Measurements from ENCODE around the gene BEX4.
"Not testable (repeated sequence)": the region's sequence is repeated elsewhere in the genome, so short reads cannot be mapped to it uniquely, and the experiment has no call there.

Gene BEX4

GRCh38 chrX:103234869-103235268, 20.0 kb downstream of the BEX4 start:
- no peak for ATAC-seq
- TF ChIP-seq TCF4 (CRISPR knock-in tag; IDR thresholded peaks at IDR 0.05; ENCODE audit: borderline replicate concordance) = no peak
- no peak for TF ChIP-seq TOX (CRISPR knock-in tag; IDR thresholded peaks at IDR 0.05; ENCODE audit: borderline replicate concordance)
- TF ChIP-seq PATZ1 (CRISPR knock-in tag; IDR thresholded peaks at IDR 0.05; ENCODE audit: borderline replicate concordance) = no peak
- TF ChIP-seq ESRRG (CRISPR knock-in tag; IDR thresholded peaks at IDR 0.05) = no peak
- no peak for TF ChIP-seq CREB5 (CRISPR knock-in tag; IDR thresholded peaks at IDR 0.05; ENCODE audit: low read depth)
- no peak for TF ChIP-seq ZNF565 (CRISPR knock-in tag; conservative IDR thresholded peaks at IDR 0.05; ENCODE audit: low read depth)
- TF ChIP-seq SNAI2 (CRISPR knock-in tag; IDR thresholded peaks at IDR 0.05) = no peak
- no peak for TF ChIP-seq GLIS3 (CRISPR knock-in tag; IDR thresholded peaks at IDR 0.05)
- no peak for TF ChIP-seq ZFP30 (CRISPR knock-in tag; IDR thresholded peaks at IDR 0.05)
- no peak for TF ChIP-seq CSRNP3 (CRISPR knock-in tag; IDR thresholded peaks at IDR 0.05)
- no peak for TF ChIP-seq OSR1 (CRISPR knock-in tag; IDR thresholded peaks at IDR 0.05)
- TF ChIP-seq ARNTL (CRISPR knock-in tag; IDR thresholded peaks at IDR 0.05; ENCODE audit: borderline replicate concordance, low read depth) = no peak

- not testable (repeated sequence) for ATAC-seq
Measured at GRCh38 chrX:103235608-103236007, 20.7 kb downstream of the BEX4 start.

- no peak for TF ChIP-seq BACH2 (CRISPR knock-in tag; IDR thresholded peaks at IDR 0.05; ENCODE audit: borderline replicate concordance)
- no peak for TF ChIP-seq OSR1 (CRISPR knock-in tag; IDR thresholded peaks at IDR 0.05)
- no peak for TF ChIP-seq ZC3H10 (CRISPR knock-in tag; IDR thresholded peaks at IDR 0.05)
- no peak for TF ChIP-seq CSRNP3 (CRISPR knock-in tag; IDR thresholded peaks at IDR 0.05)
- TF ChIP-seq ZNF565 (CRISPR knock-in tag; conservative IDR thresholded peaks at IDR 0.05; ENCODE audit: low read depth) = no peak
- TF ChIP-seq RARB (CRISPR knock-in tag; IDR thresholded peaks at IDR 0.05) = no peak
- no peak for TF ChIP-seq ESRRG (CRISPR knock-in tag; IDR thresholded peaks at IDR 0.05)
- TF ChIP-seq TSHZ2 (CRISPR knock-in tag; IDR thresholded peaks at IDR 0.05) = no peak
- TF ChIP-seq ZNF70 (CRISPR knock-in tag; IDR thresholded peaks at IDR 0.05) = no peak
- no peak for TF ChIP-seq POU6F1 (CRISPR knock-in tag; IDR thresholded peaks at IDR 0.05; ENCODE audit: borderline replicate concordance, low read depth)
- no peak for TF ChIP-seq TOX (CRISPR knock-in tag; IDR thresholded peaks at IDR 0.05; ENCODE audit: borderline replicate concordance)
- TF ChIP-seq ZFP30 (CRISPR knock-in tag; IDR thresholded peaks at IDR 0.05) = no peak
- no peak for TF ChIP-seq ARNTL (CRISPR knock-in tag; IDR thresholded peaks at IDR 0.05; ENCODE audit: borderline replicate concordance, low read depth)
- no peak for TF ChIP-seq GLIS3 (CRISPR knock-in tag; IDR thresholded peaks at IDR 0.05)
- no peak for ATAC-seq
Measured at GRCh38 chrX:103236296-103236695, 21.4 kb downstream of the BEX4 start.

Measured in SK-N-SH treated with all-trans-retinoic acid at 6 μM for 48 hours (cell line).